Mucosa of descending colon (tissue), 3 donors: ENCODE data around the gene ZNF709. TPM values are rescaled to one million over a fixed set of nuclear protein-coding genes. Genes with fewer than 3 reads are reported as not detected.

Experiments used
- ATAC-seq: fragments of 200-7000 bp; cut with Tn5 transposase; one replicate; pipeline ENCODE4 v1.9.1; 2020; ENCODE audit warnings: mild to moderate bottlenecking, moderate library complexity
- DNase-seq, 3 donors: peaks; one replicate each; pipeline ENCODE4 v3.0.0-alpha.2; 2020
- H3K36me3 ChIP-seq: fragments of 200-600 bp; one replicate; pipeline ENCODE4 v1.8.0; 2021; ENCODE audit warnings: low read depth, mild to moderate bottlenecking
- H3K4me1 ChIP-seq: fragments of 200-600 bp; one replicate; pipeline ENCODE4 v1.8.0; 2021; ENCODE audit warnings: low read depth, mild to moderate bottlenecking
- H3K4me3 ChIP-seq: fragments of 200-600 bp; one replicate; pipeline ENCODE4 v1.8.0; 2021; ENCODE audit warnings: mild to moderate bottlenecking
- H3K9me3 ChIP-seq: fragments of 200-600 bp; one replicate; pipeline ENCODE4 v1.8.0; 2021; ENCODE audit warnings: mild to moderate bottlenecking
- intact Hi-C, 2 donors: fragments of 100-400 bp; cut with DNase I in 1 of 2; cut with micrococcal nuclease in 1 of 2; formaldehyde crosslinking; loops; one replicate each; pipeline versions ENCODE4 v1.11.0 to v1.11.1; 2022; cut with DNase I, micrococcal nuclease
- long read RNA-seq, 2 donors: library from polyadenylated mRNA; unstranded; transcript quantifications; one replicate each; pipeline ENCODE4 v2.0.0, GENCODE V29; 2019 to 2021
- total RNA-seq, 3 donors: library from RNA; stranded (reverse); fragmentation: NEBNext Ultra II Directional in 2 of 3; extraction: Animal tissue kit (Norgen Biotek cat#: 25700) in 2 of 3; gene quantifications; one replicate each; pipeline versions ENCODE4 v1.2.1 to v1.2.4, GENCODE V29; 2021 to 2023
- TF ChIP-seq, protein P1 (sequence below): fragments of 200-600 bp; IDR thresholded peaks from one replicate; pipeline ENCODE4 v1.8.0; 2022; ENCODE audit warnings: antibody characterized with exemption, mild to moderate bottlenecking
- donor health status: DM: no; HTN: no; CAD: no; lungs with moderate emphysema.
- donor health status: DM: no; HTN: no; CAD: no.
- donor health status: DM: no; HTN: yes; CAD: no.

ZNF709 gene
- total RNA-seq: 1 to 10 TPM; 1.2 to 3.3 (median 1.8) TPM
- long read RNA-seq, donor 1: 0 reads
- long read RNA-seq, donor 2: 0 reads

- intact Hi-C loops: no loop called here
- Histone ChIP-seq H3K36me3 (no peaks in the 10 kb centered on the region), H3K4me3 (peak within 1 kb of the TSS; percentile 92), H3K9me3 (no peaks in the 10 kb centered on the region), H3K4me1 (peaks cover 3% of the 10 kb centered on the region)
- TF ChIP-seq, protein P1, sequence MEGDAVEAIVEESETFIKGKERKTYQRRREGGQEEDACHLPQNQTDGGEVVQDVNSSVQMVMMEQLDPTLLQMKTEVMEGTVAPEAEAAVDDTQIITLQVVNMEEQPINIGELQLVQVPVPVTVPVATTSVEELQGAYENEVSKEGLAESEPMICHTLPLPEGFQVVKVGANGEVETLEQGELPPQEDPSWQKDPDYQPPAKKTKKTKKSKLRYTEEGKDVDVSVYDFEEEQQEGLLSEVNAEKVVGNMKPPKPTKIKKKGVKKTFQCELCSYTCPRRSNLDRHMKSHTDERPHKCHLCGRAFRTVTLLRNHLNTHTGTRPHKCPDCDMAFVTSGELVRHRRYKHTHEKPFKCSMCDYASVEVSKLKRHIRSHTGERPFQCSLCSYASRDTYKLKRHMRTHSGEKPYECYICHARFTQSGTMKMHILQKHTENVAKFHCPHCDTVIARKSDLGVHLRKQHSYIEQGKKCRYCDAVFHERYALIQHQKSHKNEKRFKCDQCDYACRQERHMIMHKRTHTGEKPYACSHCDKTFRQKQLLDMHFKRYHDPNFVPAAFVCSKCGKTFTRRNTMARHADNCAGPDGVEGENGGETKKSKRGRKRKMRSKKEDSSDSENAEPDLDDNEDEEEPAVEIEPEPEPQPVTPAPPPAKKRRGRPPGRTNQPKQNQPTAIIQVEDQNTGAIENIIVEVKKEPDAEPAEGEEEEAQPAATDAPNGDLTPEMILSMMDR: no peak
- ATAC-seq: peak; percentile 100
- peak; percentile 91 to 96 (median 95) for DNase-seq
These were observed at the start of gene ZNF709 for GRCh38 chr19:12484371-12485051. Gene ZNF709 (minus strand): TSS chr19:12484816. CDS start chr19:12484657, 159 bp downstream.

- ATAC-seq (no peak), DNase-seq (no peak)
- intact Hi-C loops: no loop called here
- TF ChIP-seq, protein P1: no peak
- no peak overlapping the region for H3K4me3 ChIP-seq
- no peaks in the 10 kb centered on the region for H3K4me1 ChIP-seq
- H3K36me3 ChIP-seq: peaks cover 35% of the 10 kb centered on the region
- peaks cover 99% of the 10 kb centered on the region for H3K9me3 ChIP-seq
These were observed 42.6 kb upstream of the ZNF709 start for GRCh38 chr19:12527034-12527836.

GRCh38 chr19:12526542-12526941 lies 41.9 kb upstream of the ZNF709 start:
- intact Hi-C loops: no loop called here
- Histone ChIP-seq H3K9me3 (peaks cover 100% of the 10 kb centered on the region), H3K4me1 (no peaks in the 10 kb centered on the region), H3K36me3 (peaks cover 35% of the 10 kb centered on the region), H3K4me3 (no peak overlapping the region)
- TF ChIP-seq, protein P1: no peak
- no peak for DNase-seq
- no peak for ATAC-seq

DNA sequence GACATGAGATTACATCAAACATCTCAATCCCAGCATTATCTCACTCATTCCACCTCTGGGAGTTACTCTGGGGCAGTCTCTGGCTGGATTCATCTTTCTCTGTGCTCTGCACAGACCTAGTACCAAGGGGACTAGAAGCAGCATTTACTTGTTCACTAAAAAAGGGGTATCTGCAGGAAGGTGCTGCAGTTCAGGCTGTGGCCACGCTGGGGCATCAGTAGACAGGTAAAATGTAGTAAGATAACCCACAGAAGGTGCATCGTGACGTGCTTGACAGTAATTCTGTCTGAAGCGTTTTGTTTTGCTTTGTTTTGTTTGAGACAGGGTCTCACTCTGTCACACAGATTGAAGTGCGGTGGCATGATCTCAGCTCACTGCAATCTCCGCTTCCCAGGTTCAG lies 37.4 kb upstream of the ZNF709 start:
- ATAC-seq (peak; percentile 38), DNase-seq (no peak)
- Histone ChIP-seq H3K36me3 (peaks cover 17% of the 10 kb centered on the region), H3K4me3 (no peak overlapping the region), H3K4me1 (no peaks in the 10 kb centered on the region), H3K9me3 (peaks cover 100% of the 10 kb centered on the region)
- TF ChIP-seq, protein P1: no peak
- intact Hi-C loops: no loop called here

DNA sequence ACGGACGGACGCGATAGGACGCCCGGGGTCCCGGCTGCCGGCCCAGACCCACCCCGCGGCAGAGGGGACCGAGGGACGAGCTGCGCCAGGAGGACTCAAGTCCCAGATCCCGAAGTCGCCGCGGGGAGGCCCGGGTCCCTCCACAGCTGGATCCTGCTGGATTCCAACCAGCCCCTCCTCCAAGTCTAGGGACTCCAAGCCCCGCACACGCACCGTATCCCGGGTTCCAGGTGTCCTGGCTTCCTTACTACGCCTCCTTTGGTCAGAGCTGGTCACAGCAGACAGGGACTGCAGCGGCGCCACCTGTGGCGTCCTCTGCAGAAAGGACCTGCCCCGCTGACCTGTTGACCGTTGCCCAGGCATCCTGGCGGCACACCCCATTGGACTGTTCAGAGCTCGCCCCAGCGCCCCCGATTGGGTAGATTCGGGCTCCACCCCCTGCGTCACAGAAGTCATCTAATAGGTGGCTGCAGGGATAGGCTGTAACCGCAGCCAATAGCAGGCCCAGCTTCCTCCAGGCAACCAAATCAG lies 29.0 kb upstream of the ZNF709 start:
- TF ChIP-seq, protein P1: no peak

More for the DNA sequence above, 29.0 kb upstream of the ZNF709 start:
- H3K36me3 ChIP-seq: no peaks in the 10 kb centered on the region
- H3K4me1 ChIP-seq: no peaks in the 10 kb centered on the region
- intact Hi-C loops: no loop called here
- H3K4me3 ChIP-seq: no peak overlapping the region
- DNase-seq: peak in 1 of 3 donors; percentile 55
- peaks cover 35% of the 10 kb centered on the region for H3K9me3 ChIP-seq
- ATAC-seq: peak; percentile 29
